Activated B cell treated with CpG ODN at 0.5 μM for 24 hours (primary cell): Measurements from ENCODE around the gene RAB20. TPM values are rescaled to one million over a fixed set of nuclear protein-coding genes. Genes with fewer than 3 reads are reported as not detected.
A peak's percentile ranks its signal among the peaks of the same experiment; 100 is the strongest.

ENCODE experiments used
- ATAC-seq: fragments of 200-7000 bp; cut with Tn5 transposase; one replicate; pipeline ENCODE4 v1.10.0; 2021; ENCODE audit warnings: low read depth, mild to moderate bottlenecking, moderate library complexity
- CTCF ChIA-PET: fragments of 350-600 bp; sonication (Branson Sonifier 250); formaldehyde crosslinking; loops from one replicate; lab custom pipeline; 2021; ENCODE audit warnings: antibody characterized with exemption; lab: Charles Lee
- POLR2A ChIA-PET: fragments of 350-600 bp; sonication (Branson Sonifier 250); formaldehyde crosslinking; loops from one replicate; lab custom pipeline; 2021; ENCODE audit warnings: antibody characterized with exemption; lab: Charles Lee
- DNase-seq: peaks from one replicate; pipeline ENCODE4 v3.0.0; 2022
- H3K27ac Mint-ChIP-seq: one replicate; pipeline ENCODE4 v1.8.0; 2020; ENCODE audit warnings: mixed read lengths
- H3K27me3 Mint-ChIP-seq: one replicate; pipeline ENCODE4 v1.8.0; 2021; ENCODE audit warnings: mixed read lengths
- H3K36me3 Mint-ChIP-seq: one replicate; pipeline ENCODE4 v1.8.0; 2021; ENCODE audit warnings: low read depth, mixed read lengths
- H3K4me1 Mint-ChIP-seq: one replicate; pipeline ENCODE4 v1.8.0; 2021; ENCODE audit warnings: mixed read lengths
- H3K4me3 Mint-ChIP-seq: one replicate; pipeline ENCODE4 v1.8.0; 2020; ENCODE audit warnings: mild to moderate bottlenecking, mixed read lengths
- H3K9me3 Mint-ChIP-seq: one replicate; pipeline ENCODE4 v1.8.0; 2020; ENCODE audit warnings: mixed read lengths
- CTCF ChIP-seq: fragments of 200-600 bp; IDR thresholded peaks from one replicate; pipeline ENCODE4 v1.8.0; 2022; ENCODE audit warnings: antibody characterized with exemption, mild to moderate bottlenecking
- intact Hi-C: fragments of 100-400 bp; cut with micrococcal nuclease; formaldehyde crosslinking; loops from one replicate; pipeline ENCODE4 v1.15.1; 2024
- total RNA-seq: library from RNA; stranded (reverse); gene quantifications from 2 replicates; pipeline ENCODE4 v1.2.3, GENCODE V29; 2022

Gene RAB20
- total RNA-seq, 1 donor from 2014 or later: 3.1 TPM

- no peak for ATAC-seq
- intact Hi-C loops: no loop called here
- DNase-seq: no peak
- no peaks in the 10 kb centered on the region for H3K36me3 Mint-ChIP-seq
- no peak overlapping the region for H3K4me3 Mint-ChIP-seq
- no peak for TF ChIP-seq CTCF
- H3K9me3 Mint-ChIP-seq: no peaks in the 10 kb centered on the region
- ChIA-PET CTCF (no interaction called here), POLR2A (no interaction called here)
- peaks cover 12% of the 10 kb centered on the region for H3K27me3 Mint-ChIP-seq
- H3K4me1 Mint-ChIP-seq: no peaks in the 10 kb centered on the region
- H3K27ac Mint-ChIP-seq: no peak overlapping the region
Measured at GRCh38 chr13:110568612-110569011, 7.1 kb upstream of the RAB20 start.

- POLR2A ChIA-PET: interaction anchor here (0.7 kb wide), 1 partner anchor 10 kb away, joined by 3 read pairs; no protein-coding TSS in a partner anchor
- H3K4me1 Mint-ChIP-seq: peaks cover 14% of the 10 kb centered on the region
- no peak for DNase-seq
- H3K27me3 Mint-ChIP-seq: peaks cover 8% of the 10 kb centered on the region
- H3K4me3 Mint-ChIP-seq: no peak overlapping the region
- no peak for TF ChIP-seq CTCF
- ATAC-seq: no peak
- peaks cover 4% of the 10 kb centered on the region for H3K36me3 Mint-ChIP-seq
- no peaks in the 10 kb centered on the region for H3K9me3 Mint-ChIP-seq
- intact Hi-C loops: no loop called here
- H3K27ac Mint-ChIP-seq: no peak overlapping the region
- CTCF ChIA-PET: no interaction called here
Measured at GRCh38 chr13:110566171-110566570, 4.6 kb upstream of the RAB20 start.

GRCh38 chr13:110565296-110565695, 3.8 kb upstream of the RAB20 start:
- CTCF ChIA-PET: no interaction called here
- POLR2A ChIA-PET: interaction anchor here (0.7 kb wide), 1 partner anchor 11 kb away, joined by 3 read pairs; no protein-coding TSS in a partner anchor
- Mint-ChIP-seq H3K36me3 (peaks cover 4% of the 10 kb centered on the region), H3K4me1 (peaks cover 20% of the 10 kb centered on the region), H3K27ac (no peak overlapping the region), H3K4me3 (no peak overlapping the region), H3K27me3 (peaks cover 8% of the 10 kb centered on the region), H3K9me3 (no peaks in the 10 kb centered on the region)
- ATAC-seq (no peak), DNase-seq (no peak)
- TF ChIP-seq CTCF: no peak
- intact Hi-C loops: no loop called here

GRCh38 chr13:110564472-110564985, 3.0 kb upstream of the RAB20 start:
- no peak overlapping the region for H3K4me3 Mint-ChIP-seq
- no peaks in the 10 kb centered on the region for H3K9me3 Mint-ChIP-seq
- no peak overlapping the region for H3K27ac Mint-ChIP-seq
- no peak for DNase-seq
- ChIA-PET CTCF (no interaction called here), POLR2A (no interaction called here)
- intact Hi-C loops: loop anchor here (5.0 kb wide), 1 partner anchor 787 kb away; no protein-coding TSS in a partner anchor
- ATAC-seq: no peak
- H3K36me3 Mint-ChIP-seq: peaks cover 4% of the 10 kb centered on the region
- H3K27me3 Mint-ChIP-seq: peaks cover 8% of the 10 kb centered on the region
- peaks cover 22% of the 10 kb centered on the region for H3K4me1 Mint-ChIP-seq
- no peak for TF ChIP-seq CTCF

GRCh38 chr13:110563463-110563774, 1.9 kb upstream of the RAB20 start:
- Mint-ChIP-seq H3K36me3 (peaks cover 4% of the 10 kb centered on the region), H3K27ac (no peak overlapping the region), H3K9me3 (no peaks in the 10 kb centered on the region), H3K4me3 (peak overlapping the region; percentile 15), H3K4me1 (peaks cover 22% of the 10 kb centered on the region), H3K27me3 (peaks cover 8% of the 10 kb centered on the region)
- no peak for TF ChIP-seq CTCF
- ATAC-seq (no peak), DNase-seq (no peak)
- CTCF ChIA-PET: no interaction called here
- intact Hi-C loops: loop anchor here (5.0 kb wide), 1 partner anchor 786 kb away; no protein-coding TSS in a partner anchor
- POLR2A ChIA-PET: no interaction called here
